Upper lobe of left lung (tissue), 4 donors: ENCODE measurements around the gene UBAP1L.

ENCODE experiments used
- EP300 ChIP-seq, 4 donors: sonication (generic); formaldehyde crosslinking; IDR thresholded peaks; one replicate each; pipeline ENCODE4 v1.5.1; 2017; ENCODE audit warnings: antibody characterized with exemption in 4 of 4, control low read depth in 2 of 4
- POLR2A ChIP-seq, 4 donors: fragments of 450-650 bp; IDR thresholded peaks; one replicate each; pipeline ENCODE4 v1.5.1; 2016 to 2017; ENCODE audit warnings: antibody characterized with exemption in 4 of 4, mild to moderate bottlenecking in 2 of 4
- TF ChIP-seq, protein P1 (sequence below), 6 experiments: fragments of 450-650 bp in 4 of 6; fragments of 200-600 bp in 2 of 6; sonication (generic) in 2 of 6; IDR thresholded peaks; one replicate each; pipeline ENCODE4 v1.5.1; 2016 to 2019; ENCODE audit warnings: antibody characterized with exemption in 6 of 6

- TF ChIP-seq, protein P1, sequence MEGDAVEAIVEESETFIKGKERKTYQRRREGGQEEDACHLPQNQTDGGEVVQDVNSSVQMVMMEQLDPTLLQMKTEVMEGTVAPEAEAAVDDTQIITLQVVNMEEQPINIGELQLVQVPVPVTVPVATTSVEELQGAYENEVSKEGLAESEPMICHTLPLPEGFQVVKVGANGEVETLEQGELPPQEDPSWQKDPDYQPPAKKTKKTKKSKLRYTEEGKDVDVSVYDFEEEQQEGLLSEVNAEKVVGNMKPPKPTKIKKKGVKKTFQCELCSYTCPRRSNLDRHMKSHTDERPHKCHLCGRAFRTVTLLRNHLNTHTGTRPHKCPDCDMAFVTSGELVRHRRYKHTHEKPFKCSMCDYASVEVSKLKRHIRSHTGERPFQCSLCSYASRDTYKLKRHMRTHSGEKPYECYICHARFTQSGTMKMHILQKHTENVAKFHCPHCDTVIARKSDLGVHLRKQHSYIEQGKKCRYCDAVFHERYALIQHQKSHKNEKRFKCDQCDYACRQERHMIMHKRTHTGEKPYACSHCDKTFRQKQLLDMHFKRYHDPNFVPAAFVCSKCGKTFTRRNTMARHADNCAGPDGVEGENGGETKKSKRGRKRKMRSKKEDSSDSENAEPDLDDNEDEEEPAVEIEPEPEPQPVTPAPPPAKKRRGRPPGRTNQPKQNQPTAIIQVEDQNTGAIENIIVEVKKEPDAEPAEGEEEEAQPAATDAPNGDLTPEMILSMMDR (IDR thresholded peaks at IDR 0.05), result peak in 4 of 6 experiments; percentile 3 to 69 (median 52)
- no peak for TF ChIP-seq POLR2A (IDR thresholded peaks at IDR 0.05)
- no peak for TF ChIP-seq EP300 (IDR thresholded peaks at IDR 0.05)
Measured at GRCh38 chr15:65077981-65078352, 37.0 kb downstream of the UBAP1L start.
